Activated CD4-positive, alpha-beta memory T cell treated with anti-CD3 and anti-CD28 coated beads for 36 hours (primary cell): Measurements from ENCODE around the gene IL11. TPM values are rescaled to one million over a fixed set of nuclear protein-coding genes. Genes with fewer than 3 reads are reported as not detected.
A peak's percentile ranks its signal among the peaks of the same experiment; 100 is the strongest.

Source experiments
- CTCF ChIA-PET: fragments of 350-600 bp; sonication (Branson Sonifier 250); formaldehyde crosslinking; loops from one replicate; lab custom pipeline; 2021; ENCODE audit warnings: antibody characterized with exemption, inconsistent platforms; lab: Charles Lee
- POLR2A ChIA-PET: fragments of 350-600 bp; sonication (Branson Sonifier 250); formaldehyde crosslinking; loops from one replicate; lab custom pipeline; 2021; ENCODE audit warnings: antibody characterized with exemption; lab: Charles Lee
- DNase-seq: peaks from one replicate; pipeline ENCODE4 v3.0.0-alpha.2; 2020
- H3K27ac Mint-ChIP-seq: one replicate; pipeline ENCODE4 v1.8.0; 2021; ENCODE audit warnings: mixed read lengths
- H3K27me3 Mint-ChIP-seq: one replicate; pipeline ENCODE4 v1.8.0; 2021; ENCODE audit warnings: mixed read lengths
- H3K36me3 Mint-ChIP-seq: one replicate; pipeline ENCODE4 v1.8.0; 2021; ENCODE audit warnings: mixed read lengths
- H3K4me1 Mint-ChIP-seq: one replicate; pipeline ENCODE4 v1.8.0; 2021; ENCODE audit warnings: low read depth, mixed read lengths
- H3K4me3 Mint-ChIP-seq: one replicate; pipeline ENCODE4 v1.8.0; 2021; ENCODE audit warnings: mild to moderate bottlenecking, mixed read lengths
- H3K9me3 Mint-ChIP-seq: one replicate; pipeline ENCODE4 v1.8.0; 2021; ENCODE audit warnings: mixed read lengths
- intact Hi-C: fragments of 100-400 bp; cut with micrococcal nuclease; formaldehyde crosslinking; loops from one replicate; pipeline ENCODE4 v1.15.1; 2023
- total RNA-seq, 2 experiments: library from RNA; stranded (reverse); gene quantifications; one replicate each; pipeline ENCODE4 v1.2.3, GENCODE V29; 2021

IL11 gene
- total RNA-seq, 2 experiments from 2014 or later, result 0.17 to 0.39 TPM

- Mint-ChIP-seq H3K4me3 (no peak overlapping the region), H3K36me3 (no peaks in the 10 kb centered on the region), H3K4me1 (peaks cover 6% of the 10 kb centered on the region), H3K27ac (no peak overlapping the region), H3K9me3 (no peaks in the 10 kb centered on the region), H3K27me3 (peaks cover 40% of the 10 kb centered on the region)
- ChIA-PET POLR2A (interaction anchor here (1.4 kb wide), 1 partner anchor 15 kb away, joined by 8 read pairs; the partner anchor contains the start of gene TMEM238), CTCF (interaction anchor here (0.9 to 1.0 kb wide), 2 partner anchors 11 to 67 kb away, joined by 3 to 4 read pairs; no protein-coding TSS in a partner anchor)
- DNase-seq, result peak; percentile 34
- intact Hi-C loops, result no loop called here
These were observed 1.3 kb downstream of the IL11 start for GRCh38 chr19:55368701-55369563.

GRCh38 chr19:55368106-55368505, 2.2 kb downstream of the IL11 start:
- peaks cover 6% of the 10 kb centered on the region for H3K4me1 Mint-ChIP-seq
- DNase-seq, result no peak
- no peaks in the 10 kb centered on the region for H3K36me3 Mint-ChIP-seq
- H3K4me3 Mint-ChIP-seq, result no peak overlapping the region
- no peaks in the 10 kb centered on the region for H3K9me3 Mint-ChIP-seq
- H3K27ac Mint-ChIP-seq, result no peak overlapping the region
- ChIA-PET POLR2A (interaction anchor here (1.4 kb wide), 1 partner anchor 16 kb away, joined by 8 read pairs; the partner anchor contains the start of gene TMEM238), CTCF (interaction anchor here (1.0 kb wide), 1 partner anchor 11 kb away, joined by 3 read pairs; no protein-coding TSS in a partner anchor)
- intact Hi-C loops, result no loop called here
- H3K27me3 Mint-ChIP-seq, result peaks cover 35% of the 10 kb centered on the region

GRCh38 chr19:55366790-55367189, 3.5 kb downstream of the IL11 start:
- ChIA-PET CTCF (no interaction called here), POLR2A (no interaction called here)
- intact Hi-C loops, result no loop called here
- DNase-seq, result no peak
- no peak overlapping the region for H3K27ac Mint-ChIP-seq
- H3K27me3 Mint-ChIP-seq, result peaks cover 27% of the 10 kb centered on the region
- H3K4me3 Mint-ChIP-seq, result no peak overlapping the region
- H3K4me1 Mint-ChIP-seq, result peaks cover 6% of the 10 kb centered on the region
- no peaks in the 10 kb centered on the region for H3K9me3 Mint-ChIP-seq
- H3K36me3 Mint-ChIP-seq, result no peaks in the 10 kb centered on the region

- intact Hi-C loops, result no loop called here
- DNase-seq, result no peak
- ChIA-PET POLR2A (no interaction called here), CTCF (no interaction called here)
- Mint-ChIP-seq H3K4me1 (peaks cover 6% of the 10 kb centered on the region), H3K9me3 (no peaks in the 10 kb centered on the region), H3K27me3 (peaks cover 21% of the 10 kb centered on the region), H3K4me3 (no peak overlapping the region), H3K36me3 (no peaks in the 10 kb centered on the region), H3K27ac (no peak overlapping the region)
These were observed 4.3 kb downstream of the IL11 start for GRCh38 chr19:55365964-55366363.

GRCh38 chr19:55365245-55365644, 5.0 kb downstream of the IL11 start:
- H3K9me3 Mint-ChIP-seq, result no peaks in the 10 kb centered on the region
- H3K4me3 Mint-ChIP-seq, result no peak overlapping the region
- DNase-seq, result no peak
- ChIA-PET POLR2A (no interaction called here), CTCF (no interaction called here)
- no peaks in the 10 kb centered on the region for H3K36me3 Mint-ChIP-seq
- H3K4me1 Mint-ChIP-seq, result peaks cover 4% of the 10 kb centered on the region
- peaks cover 15% of the 10 kb centered on the region for H3K27me3 Mint-ChIP-seq
- H3K27ac Mint-ChIP-seq, result no peak overlapping the region
- intact Hi-C loops, result no loop called here

- CTCF ChIA-PET, result no interaction called here
- Mint-ChIP-seq H3K4me1 (no peaks in the 10 kb centered on the region), H3K36me3 (no peaks in the 10 kb centered on the region), H3K27me3 (peaks cover 7% of the 10 kb centered on the region), H3K4me3 (no peak within 1 kb of the TSS), H3K9me3 (no peaks in the 10 kb centered on the region), H3K27ac (no peak within 1 kb of the TSS)
- POLR2A ChIA-PET, result no interaction called here
- intact Hi-C loops, result no loop called here
- DNase-seq, result no peak
These were observed 7.1 kb downstream of the IL11 start, which contains the start of gene GARIN5B for GRCh38 chr19:55362990-55363716. TSS of gene GARIN5B (minus strand) at chr19:55363260. CDS start at chr19:55363066, 194 bp downstream.

GRCh38 chr19:55362174-55362989, 7.9 kb downstream of the IL11 start:
- no peaks in the 10 kb centered on the region for H3K4me1 Mint-ChIP-seq
- ChIA-PET CTCF (no interaction called here), POLR2A (no interaction called here)
- no peaks in the 10 kb centered on the region for H3K9me3 Mint-ChIP-seq
- H3K4me3 Mint-ChIP-seq, result no peak overlapping the region
- DNase-seq, result no peak
- no peak overlapping the region for H3K27ac Mint-ChIP-seq
- intact Hi-C loops, result no loop called here
- peaks cover 6% of the 10 kb centered on the region for H3K27me3 Mint-ChIP-seq
- H3K36me3 Mint-ChIP-seq, result no peaks in the 10 kb centered on the region

- CTCF ChIA-PET, result no interaction called here
- H3K27ac Mint-ChIP-seq, result no peak overlapping the region
These were observed 9.4 kb downstream of the IL11 start for GRCh38 chr19:55360902-55361301.

GRCh38 chr19:55358943-55359908, 11.0 kb downstream of the IL11 start:
- intact Hi-C loops, result no loop called here
- Mint-ChIP-seq H3K36me3 (no peaks in the 10 kb centered on the region), H3K4me3 (no peak overlapping the region), H3K4me1 (no peaks in the 10 kb centered on the region), H3K27ac (no peak overlapping the region), H3K27me3 (peaks cover 15% of the 10 kb centered on the region), H3K9me3 (no peaks in the 10 kb centered on the region)
- no peak for DNase-seq
- ChIA-PET CTCF (interaction anchor here (0.7 kb wide), 1 partner anchor 11 kb away, joined by 3 read pairs; no protein-coding TSS in a partner anchor), POLR2A (no interaction called here)

More at GRCh38 chr19:55360902-55361301, 9.4 kb downstream of the IL11 start:
- no peak for DNase-seq
- Mint-ChIP-seq H3K4me3 (no peak overlapping the region), H3K27me3 (peaks cover 6% of the 10 kb centered on the region), H3K4me1 (no peaks in the 10 kb centered on the region), H3K9me3 (no peaks in the 10 kb centered on the region), H3K36me3 (no peaks in the 10 kb centered on the region)
- intact Hi-C loops, result no loop called here
- POLR2A ChIA-PET, result no interaction called here

- no peaks in the 10 kb centered on the region for H3K36me3 Mint-ChIP-seq
- H3K4me3 Mint-ChIP-seq, result no peak overlapping the region
- POLR2A ChIA-PET, result no interaction called here
- H3K27ac Mint-ChIP-seq, result no peak overlapping the region
- peaks cover 19% of the 10 kb centered on the region for H3K27me3 Mint-ChIP-seq
- CTCF ChIA-PET, result no interaction called here
- peaks cover 3% of the 10 kb centered on the region for H3K4me1 Mint-ChIP-seq
- intact Hi-C loops, result no loop called here
- H3K9me3 Mint-ChIP-seq, result no peaks in the 10 kb centered on the region
- DNase-seq, result no peak
These were observed 11.8 kb downstream of the IL11 start for GRCh38 chr19:55358493-55358892.
